SH-SY5Y (cell line): ENCODE measurements around the gene GALNT18.

Source experiments
- GATA2 ChIP-seq: IDR thresholded peaks from 2 replicates; pipeline ENCODE4 v1.6.1; 2011; ENCODE audit warnings: mild to moderate bottlenecking, low read depth, low read length
- GATA3 ChIP-seq: IDR thresholded peaks from 2 replicates; pipeline ENCODE4 v1.6.1; 2011; ENCODE audit warnings: low read depth, mild to moderate bottlenecking, low read length, moderate library complexity

- TF ChIP-seq GATA2: no peak
- TF ChIP-seq GATA3: no peak
Observed at GRCh38 chr11:11663907-11664306, 42.1 kb upstream of the GALNT18 start.
